Kidney tubule cell (primary cell): ENCODE results near the gene HOMER2.
A peak's percentile ranks its signal among the peaks of the same experiment; 100 is the strongest.

Experiments
- DNase-seq: peaks from one replicate; pipeline ENCODE4 v3.0.0-alpha.2; 2018; ENCODE audit warnings: low spot score

The HOMER2 gene

DNA sequence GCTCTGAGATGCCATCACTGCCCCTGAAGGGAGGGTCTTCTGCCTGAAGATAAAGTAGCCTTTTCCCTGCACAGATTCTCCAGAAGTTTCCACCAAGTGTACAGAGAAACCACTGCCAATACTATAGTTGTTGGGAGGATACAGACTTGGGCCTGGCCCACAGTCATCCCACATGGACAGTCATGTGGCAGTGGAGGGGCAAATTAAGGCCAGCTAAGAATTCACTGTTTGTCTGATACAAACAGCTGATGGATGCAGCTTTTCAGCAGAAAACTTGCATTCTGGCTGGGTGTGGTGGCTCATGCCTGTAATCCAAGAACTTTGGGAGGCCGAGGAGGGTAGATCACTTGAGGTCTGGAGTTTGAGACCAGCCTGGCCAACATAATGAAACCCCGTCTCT lies 22.1 kb downstream of the HOMER2 start:
- no peak for DNase-seq

- no peak for DNase-seq
These were observed 23.8 kb downstream of the HOMER2 start for GRCh38 chr15:82928711-82929110.

DNA sequence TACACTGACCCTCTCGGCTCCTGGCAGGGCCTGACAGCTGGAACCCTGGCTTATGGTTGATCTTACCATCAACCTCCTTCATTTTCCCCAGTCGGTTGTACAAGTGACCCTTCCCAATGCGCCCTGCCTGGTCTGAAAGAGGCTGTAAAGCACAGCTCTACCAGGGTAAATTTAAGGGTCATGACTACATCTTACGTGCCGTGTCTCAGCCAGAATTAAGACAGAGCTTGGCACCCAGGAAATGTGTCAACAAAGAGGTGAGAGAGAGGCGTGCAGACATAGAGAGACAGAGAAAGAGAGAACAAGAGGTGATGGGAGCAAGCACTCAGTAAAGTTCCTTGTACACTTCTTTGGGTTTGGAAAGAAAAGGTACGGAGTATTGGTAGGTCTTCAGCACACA lies 28.8 kb downstream of the HOMER2 start:
- DNase-seq = no peak

DNA sequence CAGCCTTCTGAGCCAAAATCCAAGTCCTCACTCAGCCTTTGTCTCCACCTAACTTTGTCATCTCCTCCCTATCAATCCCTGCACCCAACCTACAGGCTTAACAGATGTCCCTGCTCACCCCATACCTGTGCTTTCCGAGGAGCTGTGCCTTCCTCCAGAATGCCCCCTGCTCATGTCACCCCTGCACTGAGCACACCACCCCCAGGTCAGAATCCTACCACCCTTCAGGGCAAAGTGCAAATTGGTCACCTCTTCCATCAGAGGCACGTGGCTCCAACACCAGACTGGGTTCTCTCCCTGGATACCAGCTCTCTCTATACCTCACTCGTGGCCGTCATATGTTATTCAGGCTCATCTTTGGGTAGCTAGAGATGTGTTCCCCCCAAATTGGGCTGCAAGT lies 29.8 kb downstream of the HOMER2 start:
- DNase-seq = no peak

DNA sequence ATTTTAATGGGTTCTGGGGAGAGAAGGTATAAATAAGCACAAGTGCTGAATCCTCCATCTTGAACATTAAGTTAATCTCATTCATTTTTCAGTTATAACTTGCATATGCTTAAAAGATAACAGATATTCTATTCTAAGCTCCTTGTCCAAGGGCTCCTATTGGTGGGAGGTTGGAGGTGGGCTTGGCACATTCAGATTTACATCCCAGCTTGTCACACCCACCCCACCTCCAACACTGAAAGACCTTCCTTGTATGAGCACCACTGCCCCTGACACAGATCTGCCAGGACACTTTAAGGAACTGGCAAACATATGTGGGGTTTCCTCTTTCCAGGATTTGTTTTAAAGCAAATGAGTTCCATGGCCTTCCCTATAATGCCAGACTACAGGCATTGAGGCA lies 30.6 kb downstream of the HOMER2 start:
- no peak for DNase-seq

DNA sequence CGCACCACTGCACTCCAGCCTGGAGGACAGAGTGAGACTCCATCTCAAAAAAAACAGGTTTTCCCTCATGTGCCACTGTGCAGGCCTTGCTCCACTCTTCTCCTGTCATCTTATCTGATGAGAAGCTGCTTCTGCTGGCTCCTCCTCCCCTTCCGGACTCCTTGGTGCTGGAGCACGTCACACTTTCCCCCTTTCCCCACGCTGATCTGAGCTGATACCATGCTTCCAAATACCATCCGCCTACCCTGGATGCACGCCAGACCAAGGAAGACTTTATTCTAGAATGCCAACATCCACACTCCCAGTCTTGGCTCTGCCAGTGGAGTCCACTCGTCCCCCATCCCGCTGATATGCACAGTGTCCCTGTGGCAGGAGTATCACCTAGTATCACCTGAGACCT lies 31.3 kb downstream of the HOMER2 start:
- no peak for DNase-seq

DNA sequence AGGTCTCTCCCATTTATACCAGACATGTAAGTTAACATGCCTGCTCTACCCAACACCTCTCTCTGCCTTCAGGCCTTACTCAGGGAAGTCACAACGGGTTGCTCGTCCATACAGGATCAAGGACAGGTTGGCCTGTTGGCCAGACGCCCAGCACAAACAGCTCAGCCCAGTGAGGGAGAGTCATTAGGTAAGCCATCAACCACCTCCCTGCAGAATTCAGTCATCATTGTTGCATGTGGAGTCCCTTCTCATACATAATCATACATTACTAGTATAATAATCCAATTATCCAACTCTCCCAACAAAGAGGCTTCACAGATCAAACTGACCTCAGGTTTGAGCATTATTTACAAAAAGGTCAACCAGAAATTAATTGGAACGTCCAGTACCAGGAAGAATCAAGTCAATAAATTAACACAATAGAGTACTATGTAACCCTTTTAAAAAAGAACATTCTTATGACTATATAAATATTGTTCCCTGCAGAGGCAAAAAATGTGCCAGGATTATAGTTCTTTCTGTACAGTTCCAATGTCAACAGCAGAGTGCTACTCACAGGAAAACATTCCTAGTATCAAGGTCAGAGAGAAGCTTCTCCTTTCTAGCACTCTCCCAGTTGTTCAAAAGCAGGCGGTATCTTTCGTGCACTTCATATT lies 33.2 kb downstream of the HOMER2 start:
- peak; percentile 83 for DNase-seq

DNA sequence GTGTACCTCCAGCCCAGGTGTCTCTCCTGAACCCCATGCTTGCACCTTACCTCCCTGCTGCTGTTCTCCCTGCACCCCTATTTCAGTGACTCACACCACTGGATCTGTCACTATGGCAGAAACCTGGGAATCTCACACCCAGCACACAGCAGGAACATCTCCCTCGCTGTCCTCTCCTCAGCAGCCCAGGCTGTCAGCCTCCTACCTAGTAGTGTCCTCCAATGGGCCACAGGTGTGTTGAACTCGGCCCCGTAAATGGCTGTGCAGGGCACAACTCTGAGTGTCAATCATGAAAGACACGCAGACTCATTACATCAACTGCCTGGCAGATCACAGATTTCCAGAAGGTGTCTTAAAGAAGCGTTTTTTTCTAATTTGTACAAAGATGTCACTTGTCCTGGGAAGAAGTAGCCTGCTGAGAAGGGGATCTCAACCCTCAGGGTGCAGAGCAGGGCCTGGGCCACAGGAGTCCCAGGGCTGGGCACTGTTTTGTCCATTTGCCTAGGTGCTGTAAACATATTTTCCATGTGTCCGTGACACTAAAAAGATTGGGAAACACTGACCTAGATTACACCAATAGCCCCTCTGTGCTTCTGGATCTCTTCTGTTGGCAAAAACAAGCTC lies 33.8 kb downstream of the HOMER2 start:
- no peak for DNase-seq

DNA sequence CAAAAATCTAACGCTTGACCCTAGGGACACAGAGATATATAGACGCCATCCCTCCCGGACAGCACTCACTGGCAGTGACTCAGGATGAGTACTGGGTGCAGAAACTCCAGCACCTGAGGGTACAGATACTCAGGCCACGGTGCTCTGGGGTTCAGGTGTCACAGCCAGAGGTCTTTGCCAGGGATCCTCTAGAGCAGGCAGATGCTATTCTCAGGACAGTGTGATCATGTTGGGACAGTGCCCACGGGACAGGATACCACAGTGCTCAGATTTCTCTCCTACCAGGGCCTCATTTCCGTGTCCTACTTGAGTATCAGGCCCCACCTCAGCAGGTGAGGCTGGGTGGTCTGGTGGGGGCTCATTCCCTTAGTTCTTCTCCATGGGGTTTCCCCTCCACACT lies 34.4 kb downstream of the HOMER2 start:
- DNase-seq = no peak

- DNase-seq = no peak
These were observed 35.3 kb downstream of the HOMER2 start for GRCh38 chr15:82917249-82917648.

- no peak for DNase-seq
These were observed 36.2 kb downstream of the HOMER2 start for GRCh38 chr15:82916161-82916952.

DNA sequence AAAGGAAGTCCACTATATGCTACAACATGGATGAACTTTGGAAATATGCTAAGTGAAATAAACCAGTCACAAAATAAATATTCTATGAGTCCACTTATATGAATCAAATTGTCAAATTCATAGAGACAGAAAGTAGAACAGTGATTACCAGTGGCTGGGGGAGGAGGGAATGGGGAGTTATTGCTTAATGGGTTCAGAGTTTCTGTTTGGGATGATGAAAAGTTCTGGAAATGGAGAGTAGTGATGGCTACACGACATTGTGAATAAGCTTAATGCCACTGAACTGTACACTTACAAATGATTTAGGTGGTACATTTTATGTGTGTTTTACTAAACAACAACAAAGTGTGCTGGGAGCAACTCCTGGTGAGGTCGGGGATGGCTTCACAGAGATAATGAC lies 38.1 kb downstream of the HOMER2 start:
- DNase-seq = no peak

GRCh38 chr15:82911458-82911857 lies 41.1 kb downstream of the HOMER2 start:
- no peak for DNase-seq

DNA sequence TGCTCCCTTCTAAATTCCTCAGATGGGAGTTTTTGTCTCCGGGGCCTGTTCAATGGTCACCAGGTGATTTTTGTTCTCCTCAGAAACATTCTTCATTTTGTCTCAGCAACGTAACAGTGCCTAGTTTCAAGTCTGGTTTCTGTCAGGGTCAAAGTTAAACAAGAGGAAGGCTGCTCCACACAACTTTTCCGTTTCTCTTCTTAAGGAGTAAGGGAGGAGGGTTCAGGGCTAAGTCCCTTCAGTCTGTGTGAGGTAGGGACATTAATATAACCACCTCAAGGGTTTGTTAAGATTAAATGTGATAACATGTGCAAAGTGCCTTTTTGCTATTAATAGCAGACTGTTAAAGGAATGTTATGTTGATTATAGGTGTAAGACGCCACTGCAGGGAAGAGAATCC lies 41.8 kb downstream of the HOMER2 start:
- DNase-seq = no peak

DNA sequence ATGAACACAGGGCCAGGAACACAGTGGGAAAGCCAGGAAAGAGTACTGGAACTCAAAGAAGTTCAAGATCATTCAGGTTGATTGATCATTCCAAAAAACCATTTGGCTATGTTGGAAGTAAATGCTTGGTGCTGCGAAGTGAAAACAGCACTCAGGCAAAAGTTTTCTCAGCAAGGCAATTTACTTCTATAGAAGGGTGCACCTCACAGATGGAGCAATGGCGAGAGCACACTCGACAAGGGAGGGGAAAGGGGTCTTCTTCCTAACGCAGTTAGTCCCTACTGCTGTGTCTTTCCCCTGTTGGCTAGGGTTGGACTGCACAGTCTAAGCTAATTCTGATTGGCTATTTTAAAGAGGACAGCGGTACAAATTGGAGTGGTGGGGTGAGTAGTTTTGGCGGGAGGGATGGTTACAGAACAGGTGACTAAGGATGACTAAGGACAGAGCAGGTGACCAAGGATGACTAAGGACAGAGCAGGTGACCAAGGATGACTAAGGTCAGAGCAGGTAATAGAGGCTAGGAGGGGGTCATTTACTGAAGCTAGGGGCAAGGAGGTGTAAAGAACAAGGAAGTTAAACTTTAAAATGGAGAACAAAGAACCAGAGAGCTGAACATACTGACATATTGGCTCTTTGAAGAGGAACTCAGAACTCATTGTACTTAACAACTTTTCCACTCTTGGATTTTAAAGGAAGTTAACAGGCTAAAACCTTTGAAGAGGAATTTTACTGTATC lies 43.3 kb downstream of the HOMER2 start:
- peak; percentile 70 for DNase-seq

GRCh38 chr15:82907350-82907749 lies 45.2 kb downstream of the HOMER2 start:
- no peak for DNase-seq

DNA sequence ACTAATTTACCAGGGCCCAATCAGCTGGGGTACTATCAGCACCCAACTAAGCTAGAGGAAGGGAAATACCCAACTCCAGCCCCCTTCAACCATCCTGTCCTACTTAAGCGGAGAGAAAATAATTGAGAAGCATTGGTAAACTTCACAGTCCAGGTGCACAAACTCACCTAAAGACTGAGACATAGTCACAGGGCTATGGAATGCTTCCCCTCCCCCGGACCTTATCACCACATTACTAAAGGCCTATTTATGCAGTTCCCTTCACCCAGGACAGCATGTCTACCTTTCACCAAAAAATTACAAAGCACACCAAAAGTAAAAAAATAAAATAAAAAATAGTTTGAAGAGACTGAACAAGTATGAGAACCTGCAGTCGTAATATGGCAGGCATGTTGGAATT lies 47.9 kb downstream of the HOMER2 start:
- DNase-seq = peak; percentile 39

DNA sequence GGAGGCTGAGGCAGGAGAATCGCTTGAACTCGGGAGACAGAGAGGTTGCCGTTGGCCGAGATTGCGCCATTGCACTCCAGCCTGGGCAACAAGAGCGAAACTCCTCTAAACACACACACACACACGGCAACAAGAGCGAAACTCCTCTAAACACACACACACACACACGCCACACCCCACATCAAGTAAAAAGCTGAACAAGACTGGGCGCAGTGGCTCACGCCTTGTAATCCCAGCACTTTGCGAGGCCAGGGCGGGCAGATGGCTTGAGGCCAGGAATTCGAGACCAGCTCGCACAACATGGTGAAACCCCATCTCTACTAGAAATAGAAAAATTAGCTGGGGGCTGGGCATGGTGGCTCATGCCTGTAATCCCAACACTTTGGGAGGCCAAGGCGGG lies 49.0 kb downstream of the HOMER2 start:
- no peak for DNase-seq

- DNase-seq = no peak
These were observed 51.3 kb downstream of the HOMER2 start for GRCh38 chr15:82901114-82901805.

DNA sequence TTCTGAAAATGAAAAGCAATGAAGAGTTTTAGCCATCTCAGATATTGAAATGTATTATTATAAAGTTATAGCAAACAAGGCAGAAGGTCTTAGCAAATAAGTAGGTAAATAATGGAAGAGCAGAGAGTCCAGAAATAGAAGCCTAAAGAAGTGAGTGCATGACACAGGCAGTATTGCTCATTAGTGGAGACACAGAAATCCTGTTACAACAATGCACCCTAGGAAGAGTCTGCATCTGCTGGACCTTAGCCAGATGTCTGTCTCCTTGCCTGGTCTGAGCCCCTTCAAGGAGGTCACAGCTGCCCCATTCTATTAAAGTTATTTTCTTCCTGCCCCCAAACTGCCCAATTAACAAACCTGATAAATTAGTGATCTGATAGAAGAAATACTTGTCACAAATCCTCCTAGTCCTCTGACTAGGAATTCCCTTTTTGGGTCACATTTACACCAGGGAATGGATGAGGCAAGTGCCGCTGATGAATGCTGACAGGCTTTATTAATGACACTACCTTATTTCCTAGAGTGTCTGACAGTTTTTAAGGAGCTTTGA lies 51.9 kb downstream of the HOMER2 start:
- peak; percentile 26 for DNase-seq

DNA sequence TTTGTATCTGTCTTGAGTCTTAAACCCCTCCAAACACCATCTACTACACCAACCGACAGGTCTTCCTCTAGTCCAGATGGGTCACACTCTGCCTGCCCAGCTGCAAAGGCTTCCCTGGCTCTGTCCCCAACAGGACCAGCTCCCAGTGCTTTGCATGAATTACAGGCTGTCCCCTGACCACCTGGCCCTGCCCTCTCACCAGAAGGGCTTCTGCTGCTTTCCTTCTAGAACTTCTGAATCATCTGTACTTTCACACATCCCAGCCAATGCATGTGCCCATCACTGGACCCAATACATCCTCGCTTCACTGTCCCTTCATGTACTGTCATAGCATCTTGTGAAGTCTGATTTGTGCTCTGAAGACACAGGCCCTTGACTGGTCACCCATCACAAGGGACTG lies 53.6 kb downstream of the HOMER2 start:
- no peak for DNase-seq

DNA sequence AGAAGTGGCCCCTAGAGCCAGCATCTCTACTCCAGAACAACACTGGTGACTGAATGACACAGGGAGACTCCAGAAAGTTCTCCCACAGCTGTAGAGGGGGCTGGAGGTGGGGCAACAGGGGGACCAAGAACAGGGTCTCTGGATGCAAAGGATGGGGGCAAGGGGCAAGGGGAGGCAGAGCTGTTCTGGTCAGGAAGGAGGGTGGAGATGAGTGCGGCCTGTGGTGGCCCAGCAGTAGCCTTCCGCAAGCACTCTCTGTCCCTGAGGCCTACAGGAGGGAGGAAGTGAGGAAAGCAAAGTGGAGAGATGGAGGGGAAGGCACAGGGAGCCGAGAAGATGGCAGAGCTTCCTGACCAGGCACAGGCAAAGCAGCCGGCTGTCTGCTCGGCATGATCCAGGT lies 56.5 kb downstream of the HOMER2 start:
- no peak for DNase-seq
